NAMALWA (cell line): Measurements from ENCODE around the gene TAF11L3.
"Not testable (repeated sequence)": the region's sequence is repeated elsewhere in the genome, so short reads cannot be mapped to it uniquely, and the experiment has no call there.

ENCODE experiments used
- DNase-seq: peaks from one replicate; pipeline ENCODE4 v3.0.0-alpha.2; 2015; ENCODE audit warnings: low spot score

The TAF11L3 gene

GRCh38 chr5:17518067-17518466 lies at the start of gene TAF11L3:
Gene TAF11L3 (plus strand): TSS chr5:17518367.
- not testable (repeated sequence) for DNase-seq

GRCh38 chr5:17470064-17470463 lies 48.1 kb upstream of the TAF11L3 start:
- no peak for DNase-seq

- DNase-seq: not testable (repeated sequence)
Measured at GRCh38 chr5:17475064-17475463, 43.1 kb upstream of the TAF11L3 start.

- no peak for DNase-seq
Measured at GRCh38 chr5:17477043-17477442, 41.1 kb upstream of the TAF11L3 start.

GRCh38 chr5:17477573-17478265 lies 40.4 kb upstream of the TAF11L3 start:
- DNase-seq: no peak

- no peak for DNase-seq
Measured at GRCh38 chr5:17481378-17481777, 36.8 kb upstream of the TAF11L3 start.

GRCh38 chr5:17482790-17483189 lies 35.4 kb upstream of the TAF11L3 start:
- no peak for DNase-seq

- not testable (repeated sequence) for DNase-seq
Measured at GRCh38 chr5:17486464-17487173, 31.5 kb upstream of the TAF11L3 start.

- DNase-seq: no peak
Measured at GRCh38 chr5:17487174-17487512, 31.0 kb upstream of the TAF11L3 start.

GRCh38 chr5:17491257-17491656 lies 26.9 kb upstream of the TAF11L3 start:
- not testable (repeated sequence) for DNase-seq

GRCh38 chr5:17492770-17493169 lies 25.4 kb upstream of the TAF11L3 start:
- no peak for DNase-seq

- DNase-seq: no peak
Measured at GRCh38 chr5:17497446-17497845, 20.7 kb upstream of the TAF11L3 start.

- DNase-seq: not testable (repeated sequence)
Measured at GRCh38 chr5:17497931-17498330, 20.2 kb upstream of the TAF11L3 start, which contains the start of gene TAF11L2. Gene TAF11L2 (plus strand): TSS chr5:17498231.

- no peak for DNase-seq
Measured at GRCh38 chr5:17511775-17512325, 6.3 kb upstream of the TAF11L3 start.

- DNase-seq: not testable (repeated sequence)
Measured at GRCh38 chr5:17517526-17517925, 641 bp upstream of the TAF11L3 start.

- DNase-seq: not testable (repeated sequence)
Measured at GRCh38 chr5:17519508-17519907, 1.3 kb downstream of the TAF11L3 start.

GRCh38 chr5:17521501-17521900 lies 3.3 kb downstream of the TAF11L3 start, which contains the start of gene TAF11L4:
Gene TAF11L4 (plus strand): TSS chr5:17521801.
- not testable (repeated sequence) for DNase-seq

- not testable (repeated sequence) for DNase-seq
Measured at GRCh38 chr5:17524935-17525334, 6.8 kb downstream of the TAF11L3 start, which contains the start of gene TAF11L5. Gene TAF11L5 (plus strand): TSS chr5:17525235.

- DNase-seq: not testable (repeated sequence)
Measured at GRCh38 chr5:17526504-17526903, 8.3 kb downstream of the TAF11L3 start.

- DNase-seq: not testable (repeated sequence)
Measured at GRCh38 chr5:17528369-17528768, 10.2 kb downstream of the TAF11L3 start, which contains the start of gene TAF11L6. Gene TAF11L6 (plus strand): TSS chr5:17528669.
